Measurements from ENCODE around the gene HOXD13. TPM values are rescaled to one million over a fixed set of nuclear protein-coding genes. Genes with fewer than 3 reads are reported as not detected.

Gene HOXD13
- total RNA-seq, 6 experiments from 2014 or later = 1.2 to 1.7 (median 1.5) TPM

DNA sequence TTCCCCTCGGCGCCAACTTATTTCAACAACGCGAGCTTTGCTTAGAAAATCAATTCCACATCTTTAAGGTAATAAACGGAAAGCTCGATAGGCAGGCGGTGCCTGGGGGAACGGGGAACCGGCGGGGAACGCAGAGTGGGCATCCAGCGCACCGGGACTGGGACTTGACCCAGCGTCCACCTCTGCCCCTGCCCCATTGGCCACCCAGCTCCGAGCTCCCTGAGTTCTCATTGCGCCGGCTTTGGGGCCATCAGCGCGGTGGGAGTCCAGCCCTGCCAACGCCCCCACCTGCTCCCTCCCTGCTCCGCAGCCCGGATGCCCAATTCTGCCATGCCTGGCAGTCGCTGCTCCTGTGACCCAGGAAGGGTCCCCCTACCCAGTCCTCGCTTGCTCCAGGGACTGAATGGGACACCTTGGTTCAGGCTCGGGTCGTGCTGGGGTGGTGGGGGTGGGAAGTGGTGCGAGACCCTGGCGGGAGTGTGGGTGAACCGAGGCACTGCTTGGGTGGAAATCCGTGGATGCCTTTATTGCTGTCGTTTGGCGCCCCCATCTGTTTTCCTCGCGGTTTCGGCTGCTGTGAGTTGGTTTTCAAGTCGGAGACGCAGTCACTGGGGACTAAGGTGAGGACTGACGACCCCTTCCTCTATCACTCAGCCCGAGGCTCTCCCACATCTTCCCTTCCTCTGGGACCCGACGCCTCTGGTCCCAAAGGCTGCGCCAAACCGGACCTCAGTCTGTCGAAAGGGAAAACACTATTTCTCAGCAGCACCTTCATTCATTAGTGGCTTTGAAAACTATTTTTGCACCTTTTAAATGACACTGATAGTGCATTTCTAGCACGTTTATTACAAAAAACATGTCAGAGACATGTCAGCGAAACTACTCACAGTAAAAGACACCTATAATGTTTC is 6.4 kb upstream of the HOXD13 start:
- H3K27me3 Mint-ChIP-seq (ENCODE audit: insufficient read depth) = peaks cover 60% of the 10 kb centered on the region
- peaks cover 10% of the 10 kb centered on the region for H3K36me3 Mint-ChIP-seq (ENCODE audit: low read depth)
- H3K27ac Mint-ChIP-seq = no peak overlapping the region
- H3K9me3 Mint-ChIP-seq = peaks cover 27% of the 10 kb centered on the region
- peak overlapping the region; percentile 39; the same call in 1 of the 2 replicates for H3K4me3 Mint-ChIP-seq
- TF ChIP-seq, protein P1, sequence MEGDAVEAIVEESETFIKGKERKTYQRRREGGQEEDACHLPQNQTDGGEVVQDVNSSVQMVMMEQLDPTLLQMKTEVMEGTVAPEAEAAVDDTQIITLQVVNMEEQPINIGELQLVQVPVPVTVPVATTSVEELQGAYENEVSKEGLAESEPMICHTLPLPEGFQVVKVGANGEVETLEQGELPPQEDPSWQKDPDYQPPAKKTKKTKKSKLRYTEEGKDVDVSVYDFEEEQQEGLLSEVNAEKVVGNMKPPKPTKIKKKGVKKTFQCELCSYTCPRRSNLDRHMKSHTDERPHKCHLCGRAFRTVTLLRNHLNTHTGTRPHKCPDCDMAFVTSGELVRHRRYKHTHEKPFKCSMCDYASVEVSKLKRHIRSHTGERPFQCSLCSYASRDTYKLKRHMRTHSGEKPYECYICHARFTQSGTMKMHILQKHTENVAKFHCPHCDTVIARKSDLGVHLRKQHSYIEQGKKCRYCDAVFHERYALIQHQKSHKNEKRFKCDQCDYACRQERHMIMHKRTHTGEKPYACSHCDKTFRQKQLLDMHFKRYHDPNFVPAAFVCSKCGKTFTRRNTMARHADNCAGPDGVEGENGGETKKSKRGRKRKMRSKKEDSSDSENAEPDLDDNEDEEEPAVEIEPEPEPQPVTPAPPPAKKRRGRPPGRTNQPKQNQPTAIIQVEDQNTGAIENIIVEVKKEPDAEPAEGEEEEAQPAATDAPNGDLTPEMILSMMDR (IDR thresholded peaks at IDR 0.05) = peak; percentile 74
- peaks cover 15% of the 10 kb centered on the region for H3K4me1 Mint-ChIP-seq (ENCODE audit: low read depth)
- DNase-seq = no peak

DNA sequence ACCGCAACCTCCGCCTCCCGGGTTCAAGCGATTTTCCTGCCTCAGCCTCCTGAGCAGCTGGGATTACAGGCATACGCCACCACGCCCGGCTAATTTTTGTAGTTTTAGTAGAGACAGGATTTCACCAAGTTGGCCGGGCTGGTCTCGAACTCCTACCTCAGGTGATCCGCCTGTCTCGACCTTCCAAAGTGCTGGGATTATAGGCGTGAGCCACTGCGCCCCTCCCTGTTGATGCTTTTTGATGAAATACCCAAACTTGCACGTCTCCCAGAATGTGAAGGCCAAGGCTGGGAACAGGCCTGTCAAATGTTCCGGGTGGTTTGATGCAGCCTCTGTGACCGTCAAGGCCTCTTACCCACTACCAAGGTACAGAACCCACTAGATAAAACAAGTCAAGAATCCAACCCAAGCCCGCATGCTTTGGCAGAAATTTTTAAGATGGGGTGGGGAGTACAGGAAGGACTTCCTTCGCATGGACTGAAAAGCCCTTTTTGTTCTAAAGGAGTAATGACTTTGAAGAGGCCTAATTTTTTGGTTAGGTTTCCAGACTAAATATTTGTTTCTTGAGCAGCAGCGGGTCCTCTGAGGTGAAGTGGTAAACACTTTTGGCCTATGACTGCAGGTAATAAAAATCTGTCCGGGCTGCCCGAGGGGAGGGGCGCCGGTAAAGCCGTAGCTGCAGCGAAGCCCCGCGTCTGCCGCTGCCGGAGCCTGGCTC is 5.0 kb upstream of the HOXD13 start:
- peaks cover 58% of the 10 kb centered on the region for H3K27me3 Mint-ChIP-seq (ENCODE audit: insufficient read depth)
- H3K36me3 Mint-ChIP-seq (ENCODE audit: low read depth) = peaks cover 4% of the 10 kb centered on the region; the same call in 1 of the 2 replicates
- H3K27ac Mint-ChIP-seq = no peak overlapping the region
- H3K9me3 Mint-ChIP-seq = peaks cover 15% of the 10 kb centered on the region
- H3K4me1 Mint-ChIP-seq (ENCODE audit: low read depth) = peaks cover 15% of the 10 kb centered on the region
- peak overlapping the region; percentile 90 for H3K4me3 Mint-ChIP-seq
- DNase-seq = no peak
- TF ChIP-seq, protein P1 (IDR thresholded peaks at IDR 0.05) = no peak

GRCh38 chr2:176088048-176088936 is 4.2 kb upstream of the HOXD13 start:
- Mint-ChIP-seq H3K27ac (no peak overlapping the region), H3K27me3 (ENCODE audit: insufficient read depth) (peaks cover 50% of the 10 kb centered on the region), H3K4me3 (peak overlapping the region; percentile 90), H3K4me1 (ENCODE audit: low read depth) (peaks cover 16% of the 10 kb centered on the region), H3K36me3 (ENCODE audit: low read depth) (no peaks in the 10 kb centered on the region), H3K9me3 (peaks cover 9% of the 10 kb centered on the region)
- no peak for DNase-seq
- TF ChIP-seq, protein P1 (IDR thresholded peaks at IDR 0.05) = peak; percentile 84

DNA sequence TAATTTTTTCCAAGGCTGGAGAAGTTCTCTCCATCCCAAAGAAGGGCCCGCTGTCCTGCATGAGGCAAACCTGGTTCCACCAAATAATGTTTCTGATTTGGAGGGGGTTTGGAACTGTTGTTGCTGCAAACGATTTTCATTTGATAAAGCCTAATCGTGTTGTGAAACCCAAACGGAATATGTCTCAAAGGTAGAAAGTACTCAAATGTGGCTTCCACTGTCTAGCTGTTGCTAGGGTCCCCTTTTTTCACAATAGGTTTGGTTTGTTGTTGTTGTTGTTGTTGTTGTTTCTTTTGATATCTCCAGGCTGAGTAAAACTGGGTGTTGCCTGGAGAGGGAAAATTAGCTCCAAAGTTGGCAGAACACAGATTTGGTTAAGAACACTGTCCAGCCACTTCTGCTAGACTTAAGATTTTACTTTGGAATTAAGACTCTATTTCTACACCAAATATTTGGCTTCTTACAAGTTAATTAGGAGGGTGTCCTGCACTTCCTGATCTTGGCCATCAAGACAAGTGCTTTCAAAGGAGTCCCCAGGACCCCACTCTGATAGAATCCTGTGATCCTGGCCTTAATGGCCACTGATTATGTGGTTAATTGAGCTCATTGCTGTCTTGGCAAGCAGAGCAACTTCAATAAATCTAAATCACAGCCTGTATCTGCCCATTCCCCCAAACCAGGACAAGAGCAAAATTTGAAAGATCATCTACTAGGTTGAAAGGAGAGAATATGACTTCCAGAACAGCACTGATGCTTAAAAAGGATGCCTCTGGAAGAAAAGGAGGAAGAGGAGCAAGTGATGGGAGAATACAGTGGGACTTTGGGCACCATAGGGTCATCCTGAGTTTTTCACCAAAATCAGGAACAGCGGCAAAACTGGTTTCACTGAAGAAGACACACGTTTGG is 3.3 kb upstream of the HOXD13 start:
- no peaks in the 10 kb centered on the region for H3K9me3 Mint-ChIP-seq
- no peak for DNase-seq
- peaks cover 50% of the 10 kb centered on the region for H3K27me3 Mint-ChIP-seq (ENCODE audit: insufficient read depth)
- H3K27ac Mint-ChIP-seq = no peak overlapping the region
- H3K4me3 Mint-ChIP-seq = no peak overlapping the region
- TF ChIP-seq, protein P1 (IDR thresholded peaks at IDR 0.05) = no peak
- peaks cover 8% of the 10 kb centered on the region; the same call in 1 of the 2 replicates for H3K36me3 Mint-ChIP-seq (ENCODE audit: low read depth)
- H3K4me1 Mint-ChIP-seq (ENCODE audit: low read depth) = peaks cover 24% of the 10 kb centered on the region
